Fibroblast of villous mesenchyme (primary cell): ENCODE results near the gene ITGB4. TPM values are rescaled to one million over a fixed set of nuclear protein-coding genes. Genes with fewer than 3 reads are reported as not detected.

Source experiments
- DNase-seq: peaks from one replicate; pipeline ENCODE4 v3.0.0-alpha.2; 2010; ENCODE audit warnings: low read depth
- H3K4me3 ChIP-seq: 2 replicates; pipeline ENCODE4 v1.5.1; 2011; ENCODE audit warnings: low read depth, mild to moderate bottlenecking, low read length
- CTCF ChIP-seq: IDR thresholded peaks from 2 replicates; pipeline ENCODE4 v1.5.1; 2012; ENCODE audit warnings: low read depth, mild to moderate bottlenecking, low read length; ENCODE audit not compliant: insufficient read depth
- total RNA-seq: library from RNA; depleted of rRNA; stranded (reverse); fragments of >200 nt; gene quantifications from 2 replicates; pipeline ENCODE4 v1.2.3, GENCODE V29; 2012

The ITGB4 gene
- total RNA-seq, 1 donor, result 1.3 TPM

GRCh38 chr17:75736173-75736835, 15.0 kb downstream of the ITGB4 start:
- no peak overlapping the region for H3K4me3 ChIP-seq
- no peak for TF ChIP-seq CTCF
- DNase-seq, result no peak

GRCh38 chr17:75737133-75737962, 16.1 kb downstream of the ITGB4 start:
- H3K4me3 ChIP-seq, result no peak overlapping the region
- no peak for TF ChIP-seq CTCF
- no peak for DNase-seq

- no peak for TF ChIP-seq CTCF
- DNase-seq, result no peak
- H3K4me3 ChIP-seq, result no peak overlapping the region
Measured at GRCh38 chr17:75738218-75738802, 17.1 kb downstream of the ITGB4 start.

GRCh38 chr17:75739174-75739573, 17.9 kb downstream of the ITGB4 start:
- no peak for TF ChIP-seq CTCF
- DNase-seq, result no peak
- no peak overlapping the region for H3K4me3 ChIP-seq

- TF ChIP-seq CTCF, result no peak
- H3K4me3 ChIP-seq, result no peak overlapping the region
- no peak for DNase-seq
Measured at GRCh38 chr17:75739801-75740200, 18.5 kb downstream of the ITGB4 start.

- H3K4me3 ChIP-seq, result no peak overlapping the region
- no peak for DNase-seq
- no peak for TF ChIP-seq CTCF
Measured at GRCh38 chr17:75740215-75740614, 19.0 kb downstream of the ITGB4 start.
